Smooth muscle cell of the brain vasculature (primary cell): ENCODE measurements around the gene SKAP1.
"Not testable (repeated sequence)": the region's sequence is repeated elsewhere in the genome, so short reads cannot be mapped to it uniquely, and the experiment has no call there.

ENCODE experiments used
- DNase-seq: peaks from one replicate; pipeline ENCODE4 v3.0.0-alpha.2; 2012; ENCODE audit warnings: low read depth, low spot score

Gene SKAP1

DNA sequence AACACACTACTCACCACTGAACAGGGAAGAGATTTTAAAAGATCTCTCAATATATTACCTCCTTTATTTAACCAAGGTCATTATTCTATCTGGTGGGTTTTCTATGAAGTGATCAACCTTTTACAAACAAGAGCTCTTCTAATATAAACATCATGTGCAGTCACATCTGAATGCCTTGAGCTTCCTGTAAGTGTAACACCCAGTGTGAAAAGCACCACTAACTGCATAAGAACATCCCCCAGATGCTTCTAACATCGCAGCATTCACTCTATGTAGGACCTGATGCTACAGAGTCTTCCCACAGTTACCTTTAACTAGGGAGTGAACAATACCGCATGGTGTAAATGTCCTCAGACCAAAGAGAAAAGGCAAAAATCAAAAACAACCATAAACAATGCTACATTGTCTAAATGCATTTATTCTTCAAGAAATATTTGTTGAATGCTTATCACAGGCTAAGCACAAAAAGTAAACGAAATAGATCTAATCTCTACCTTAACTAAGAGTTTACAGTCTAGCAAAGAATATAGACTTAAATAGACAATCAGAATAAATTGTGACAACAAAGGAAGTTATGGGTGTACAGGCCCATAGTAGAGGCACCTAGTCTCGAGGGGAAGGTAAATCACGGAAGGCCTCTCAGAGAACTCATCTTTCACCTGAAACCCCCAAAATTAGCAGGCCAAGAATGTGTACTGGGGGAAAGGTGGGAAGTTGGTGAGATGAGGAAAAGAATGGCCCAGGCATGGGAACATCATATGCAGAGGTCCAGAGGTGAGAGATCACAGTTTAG, 16.2 kb downstream of the SKAP1 start:
- no peak for DNase-seq

DNA sequence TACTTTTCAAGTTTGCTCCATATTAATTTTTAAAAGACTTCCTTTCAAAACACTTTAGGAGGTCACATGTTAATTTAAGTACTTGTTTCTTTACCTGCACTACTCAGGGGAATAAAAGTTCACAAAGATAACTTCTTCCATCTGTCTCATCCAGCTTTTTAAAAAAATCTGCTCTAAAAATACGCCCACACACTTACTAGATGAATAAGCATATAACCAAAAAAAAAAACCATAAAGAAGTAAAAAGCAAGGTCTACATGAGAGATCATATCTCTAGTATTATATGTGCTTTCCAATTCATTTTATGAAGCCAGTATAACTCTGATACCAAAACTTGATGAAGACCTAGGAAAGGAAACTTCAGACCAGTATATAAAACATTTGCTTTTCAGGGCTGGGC, 17.2 kb downstream of the SKAP1 start:
- DNase-seq = no peak

- not testable (repeated sequence) for DNase-seq
Observed at GRCh38 chr17:48410821-48411220, 19.2 kb downstream of the SKAP1 start.

DNA sequence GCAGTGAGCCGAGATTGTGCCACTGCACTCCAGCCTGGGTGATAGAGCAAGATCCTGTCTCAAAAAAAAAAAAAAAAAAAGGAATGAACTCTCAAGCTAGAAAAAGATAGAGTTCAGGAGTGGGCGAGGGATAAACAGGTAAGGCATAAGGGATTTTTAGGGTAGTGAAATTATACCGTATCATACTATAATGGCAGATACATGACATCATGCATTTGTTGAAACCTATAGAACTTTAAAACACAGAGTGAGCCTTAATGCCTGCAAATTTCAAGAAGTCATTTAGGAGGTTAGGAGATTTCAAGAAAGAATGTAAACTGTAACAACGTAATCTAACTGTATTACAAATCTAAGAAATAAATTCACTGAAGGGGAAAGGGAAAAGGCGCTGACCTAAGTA, 20.4 kb downstream of the SKAP1 start:
- no peak for DNase-seq

- DNase-seq = no peak
Observed at GRCh38 chr17:48406936-48407567, 23.0 kb downstream of the SKAP1 start.

DNA sequence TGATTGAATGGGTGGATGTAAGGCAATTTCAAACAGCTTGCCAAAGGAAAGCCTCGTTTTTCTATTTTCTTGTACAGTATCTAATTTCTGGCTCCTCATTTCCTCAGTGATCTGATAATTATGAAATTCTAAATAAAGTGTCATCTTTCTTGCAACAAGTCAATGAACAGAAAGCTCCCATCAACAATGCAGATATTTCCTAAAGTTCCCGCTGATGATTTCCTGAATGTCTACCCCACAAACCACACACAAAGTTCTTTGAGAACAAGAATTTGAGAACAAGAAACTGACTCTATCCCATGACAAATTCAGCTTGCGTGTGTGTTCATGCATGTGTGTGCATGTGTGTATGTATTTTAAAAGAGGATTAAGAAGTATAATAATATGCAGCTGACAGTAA, 35.2 kb downstream of the SKAP1 start:
- DNase-seq = no peak

DNA sequence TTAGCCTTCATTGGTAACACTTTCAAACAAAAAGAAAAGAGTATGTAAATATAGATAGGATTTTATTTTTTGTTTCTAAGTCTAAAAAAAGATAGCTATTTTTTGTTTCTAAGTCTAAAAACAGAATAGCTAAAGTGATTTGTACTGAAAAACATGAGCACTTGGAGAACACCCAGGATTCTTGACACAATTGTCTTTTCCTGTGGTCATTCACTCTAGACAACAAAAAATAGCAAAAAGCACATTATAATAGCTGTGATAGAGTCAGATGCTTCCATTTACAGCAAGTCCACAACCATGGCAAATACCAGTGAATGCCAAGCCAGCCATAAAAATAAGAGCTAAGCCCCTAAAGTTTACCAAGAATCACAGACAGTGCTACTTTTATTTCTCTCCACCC, 36.7 kb downstream of the SKAP1 start:
- DNase-seq = no peak

DNA sequence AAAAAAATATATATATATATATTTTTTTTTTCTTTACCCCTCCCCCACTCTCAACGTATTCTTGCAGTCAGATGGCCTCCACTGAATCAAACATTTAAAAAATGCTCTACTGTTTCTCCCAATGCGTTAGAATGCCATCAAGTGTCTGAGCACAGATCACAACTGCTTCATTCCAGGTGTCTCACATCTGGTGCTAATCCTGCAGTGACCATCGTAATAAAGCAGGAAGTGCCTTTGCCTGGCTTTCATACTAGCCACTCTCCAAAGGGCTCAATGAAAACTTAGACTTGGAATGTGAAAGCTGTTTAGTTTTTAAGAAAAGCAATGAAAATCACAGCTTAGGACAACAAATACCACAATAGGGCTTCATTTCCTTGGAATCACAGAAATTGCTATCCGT, 37.2 kb downstream of the SKAP1 start:
- DNase-seq = no peak

- DNase-seq = no peak
Observed at GRCh38 chr17:48391444-48391843, 38.6 kb downstream of the SKAP1 start.

GRCh38 chr17:48389903-48390302, 40.1 kb downstream of the SKAP1 start:
- no peak for DNase-seq

- DNase-seq = no peak
Observed at GRCh38 chr17:48388955-48389743, 40.9 kb downstream of the SKAP1 start.

GRCh38 chr17:48386826-48387225, 43.2 kb downstream of the SKAP1 start:
- DNase-seq = no peak

DNA sequence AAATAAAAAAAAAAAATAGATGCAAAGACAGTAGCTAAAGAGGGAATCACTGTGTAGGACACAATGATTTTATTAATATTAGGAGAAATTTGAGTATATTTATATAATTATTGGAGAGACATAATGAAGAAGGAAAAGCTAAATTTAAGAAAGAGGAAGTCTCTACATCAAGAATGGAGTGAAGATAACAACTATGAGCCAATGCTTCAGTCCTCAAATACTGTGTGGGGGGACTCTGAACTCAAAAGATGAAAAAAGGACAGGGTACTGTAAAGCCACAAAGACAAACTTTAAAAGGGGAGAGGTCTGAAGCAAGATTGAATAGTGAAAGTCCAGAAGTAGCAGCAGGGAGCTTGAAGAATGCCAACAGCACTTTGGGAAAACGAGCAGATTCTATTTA, 44.7 kb downstream of the SKAP1 start:
- DNase-seq = no peak

- no peak for DNase-seq
Observed at GRCh38 chr17:48384164-48384563, 45.9 kb downstream of the SKAP1 start.

DNA sequence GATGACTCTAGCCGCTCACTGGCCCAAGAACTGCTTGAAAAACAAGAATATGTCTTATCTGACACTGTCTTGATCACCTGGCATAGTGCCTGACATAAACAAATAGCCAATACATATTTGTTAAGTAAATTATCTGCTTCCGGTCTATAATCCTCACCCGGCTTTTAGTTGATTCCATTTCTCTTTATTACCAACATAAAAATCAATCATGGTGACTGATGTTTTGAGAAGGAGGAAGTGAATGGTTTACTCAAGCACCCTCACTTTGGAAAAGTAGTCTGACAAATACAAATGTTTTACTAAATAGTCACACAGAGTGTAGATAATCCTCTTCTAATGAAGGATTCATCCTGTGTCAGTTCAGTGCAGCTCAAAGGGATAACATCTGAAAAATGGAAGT, 47.0 kb downstream of the SKAP1 start:
- no peak for DNase-seq

DNA sequence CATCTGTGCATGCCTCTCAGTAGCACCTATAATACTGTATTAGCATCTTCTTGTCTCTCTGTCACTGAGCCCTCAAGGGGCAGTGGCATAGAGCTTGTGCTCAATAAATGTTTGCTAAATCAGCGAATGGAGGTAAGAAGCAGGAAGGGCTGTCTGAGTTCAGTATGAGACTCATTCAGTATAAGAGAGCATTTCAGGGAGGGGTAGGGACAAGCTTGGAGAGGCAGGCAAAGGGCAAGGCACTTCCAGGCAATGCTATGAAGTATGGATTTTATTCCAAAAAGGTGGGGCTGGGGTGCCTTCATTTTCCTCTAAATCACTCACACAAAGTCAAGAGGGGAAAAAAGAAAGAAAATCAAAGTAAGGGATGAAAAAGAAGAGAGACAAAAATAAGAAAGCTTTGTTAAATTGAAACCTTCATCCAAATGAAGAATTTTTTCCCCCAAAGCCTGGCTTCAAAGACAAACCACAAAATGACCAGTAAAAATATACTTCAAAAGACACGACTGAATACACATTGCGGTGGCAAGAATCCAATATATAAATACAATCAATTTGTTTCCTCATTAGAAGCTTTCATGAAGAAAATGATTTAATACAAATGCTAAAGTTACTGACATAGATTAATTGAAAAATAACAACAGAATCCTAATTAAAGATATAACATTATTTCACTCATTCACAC, 51.2 kb downstream of the SKAP1 start:
- DNase-seq = no peak

DNA sequence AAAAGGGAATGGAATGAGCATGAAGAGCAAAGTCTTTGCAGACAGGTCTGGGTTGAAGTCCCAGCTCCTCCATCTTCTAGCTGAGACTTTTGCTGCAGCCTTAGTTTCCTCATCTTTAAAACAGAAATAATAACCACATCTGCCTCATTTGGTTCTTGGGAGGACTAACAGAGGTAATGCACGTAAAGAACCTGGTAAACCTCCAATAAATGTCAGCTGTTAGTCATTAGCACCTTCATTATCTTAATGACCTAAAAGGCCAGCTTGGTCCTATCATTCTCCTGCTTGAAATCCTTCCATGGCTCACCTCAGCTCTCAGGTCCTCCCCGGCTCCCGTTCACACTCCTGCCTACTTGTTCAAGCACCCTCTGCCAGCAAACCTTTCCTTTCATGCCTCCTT, 51.8 kb downstream of the SKAP1 start:
- no peak for DNase-seq

GRCh38 chr17:48376682-48377325, 53.2 kb downstream of the SKAP1 start:
- no peak for DNase-seq

DNA sequence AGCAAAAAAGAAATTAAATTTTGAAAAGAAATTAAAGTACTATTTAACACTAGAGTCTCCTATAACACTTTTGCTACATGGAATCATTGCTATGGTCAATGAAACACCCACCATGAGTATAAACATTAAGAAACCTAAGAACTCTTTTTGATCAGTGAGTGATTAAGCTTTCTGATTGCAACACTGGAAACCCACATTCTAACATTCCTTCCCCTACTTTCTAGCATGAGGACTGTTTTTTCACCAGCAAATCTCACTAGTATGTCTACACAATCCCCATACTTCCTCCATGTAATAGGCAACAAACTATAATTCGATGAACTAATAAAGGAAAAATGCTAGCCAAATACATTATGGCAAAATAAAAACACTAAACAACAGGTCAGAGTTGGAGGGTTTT, 54.7 kb downstream of the SKAP1 start:
- DNase-seq = no peak

DNA sequence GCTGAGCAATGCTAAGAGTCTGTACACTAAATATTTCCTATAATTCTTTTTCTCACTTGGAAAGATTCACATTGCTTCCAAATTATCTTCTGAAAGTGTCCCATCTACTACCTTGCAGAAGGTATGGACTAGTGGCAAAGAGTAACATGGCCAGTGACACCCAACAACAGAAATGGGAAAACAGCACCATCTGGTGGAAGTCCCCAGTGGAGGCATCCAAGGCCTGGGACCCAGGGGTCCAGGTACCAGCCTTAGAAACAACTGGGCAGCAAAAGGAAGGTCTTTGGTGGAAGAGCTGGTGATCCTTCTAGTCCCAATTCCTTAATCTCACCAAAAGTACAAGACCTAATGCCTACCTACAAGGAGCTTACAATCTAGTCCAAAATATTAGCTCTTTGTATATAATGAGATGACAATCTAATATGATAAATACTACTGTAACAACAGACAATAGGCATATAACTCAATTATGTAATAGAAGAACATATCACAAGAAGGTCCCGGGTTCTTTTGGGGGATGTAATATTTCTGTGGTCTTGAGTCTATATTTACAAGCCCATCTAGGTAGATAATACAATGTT, 55.3 kb downstream of the SKAP1 start:
- DNase-seq = no peak

DNA sequence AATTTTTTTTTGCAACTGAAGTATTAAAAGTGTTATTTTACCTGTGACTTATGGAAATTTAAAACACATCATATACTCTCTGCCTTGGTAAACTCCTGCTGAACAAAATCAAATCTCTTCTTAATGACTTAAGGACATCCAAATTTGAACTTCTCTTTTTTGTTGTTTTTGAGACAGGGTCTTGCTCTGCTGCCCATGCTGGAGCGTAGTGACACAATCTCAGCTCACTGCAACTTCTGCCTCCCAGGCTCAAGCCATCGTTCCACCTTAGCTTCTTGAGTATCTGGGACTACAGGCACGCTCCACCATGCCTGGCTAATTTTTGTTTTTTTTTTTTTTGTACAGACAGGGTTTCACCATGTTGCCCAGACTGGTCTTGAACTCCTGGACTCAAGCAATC, 56.1 kb downstream of the SKAP1 start:
- DNase-seq = no peak
